ENCODE data around the gene COX7A2.

The COX7A2 gene

GRCh38 chr6:75268121-75268987 lies 24.8 kb upstream of the COX7A2 start:
- DNase-seq (ENCODE audit: low read depth in 2 of 2), result no peak

- no peak for DNase-seq (ENCODE audit: low read depth in 2 of 2)
Observed at GRCh38 chr6:75267461-75267860, 23.9 kb upstream of the COX7A2 start.

DNA sequence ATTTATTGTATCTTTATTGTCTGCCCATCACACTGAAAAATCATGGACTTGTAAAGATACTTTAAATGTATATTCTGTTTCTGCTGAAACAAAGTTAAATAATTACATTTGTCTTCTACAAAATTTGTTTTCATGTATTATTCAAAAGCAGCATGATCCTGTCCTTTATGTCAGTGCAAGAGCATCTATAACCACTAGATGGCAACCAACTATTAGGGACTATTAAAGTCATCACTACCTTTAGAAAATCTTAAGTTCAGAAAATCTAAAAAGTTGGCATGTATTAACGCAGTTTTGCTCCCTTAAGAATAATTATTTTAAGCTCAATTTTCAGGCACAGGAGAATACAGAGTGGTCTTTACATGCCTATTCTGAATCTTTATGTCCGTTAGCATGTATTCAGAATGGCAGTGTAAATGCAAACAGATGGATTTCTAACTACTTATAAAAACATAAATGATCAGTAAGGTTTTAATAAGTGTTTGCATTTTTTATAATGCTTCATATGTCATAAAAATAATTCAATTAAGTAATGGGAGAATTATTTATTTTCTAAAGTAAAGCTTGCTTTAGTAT lies 23.2 kb upstream of the COX7A2 start:
- no peak for DNase-seq (ENCODE audit: low read depth in 2 of 2)

- DNase-seq (ENCODE audit: low read depth in 2 of 2), result no peak
Observed at GRCh38 chr6:75263401-75263750, 19.8 kb upstream of the COX7A2 start.

- DNase-seq (ENCODE audit: low read depth in 2 of 2), result no peak
Observed at GRCh38 chr6:75262716-75263400, 19.3 kb upstream of the COX7A2 start.

- no peak for DNase-seq (ENCODE audit: low read depth in 2 of 2)
Observed at GRCh38 chr6:75261299-75261698, 17.7 kb upstream of the COX7A2 start.

GRCh38 chr6:75257343-75258087 lies 13.9 kb upstream of the COX7A2 start:
- DNase-seq (ENCODE audit: low read depth in 2 of 2), result no peak

GRCh38 chr6:75250552-75250951 lies 7.0 kb upstream of the COX7A2 start:
- DNase-seq (ENCODE audit: low read depth in 2 of 2), result no peak

DNA sequence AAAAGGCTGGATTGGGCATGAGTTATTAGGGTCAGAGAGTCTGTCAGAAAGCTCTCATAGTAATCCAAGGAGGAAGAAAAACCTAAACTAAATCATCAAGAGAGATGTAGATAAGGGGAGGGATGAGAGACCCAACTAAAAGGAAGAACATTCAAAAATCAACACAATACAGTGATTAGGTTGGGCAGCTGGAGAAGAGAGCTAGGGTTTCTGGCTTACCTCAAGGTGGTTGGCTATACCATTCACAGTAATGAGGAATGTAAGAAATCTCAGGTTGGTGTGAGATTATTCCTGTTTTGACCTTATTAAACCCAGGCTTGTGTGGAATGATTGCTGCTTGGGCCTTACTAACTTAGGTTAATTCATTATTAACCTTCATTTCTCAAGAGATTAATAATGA lies 6.2 kb upstream of the COX7A2 start:
- DNase-seq (ENCODE audit: low read depth in 2 of 2), result no peak

DNA sequence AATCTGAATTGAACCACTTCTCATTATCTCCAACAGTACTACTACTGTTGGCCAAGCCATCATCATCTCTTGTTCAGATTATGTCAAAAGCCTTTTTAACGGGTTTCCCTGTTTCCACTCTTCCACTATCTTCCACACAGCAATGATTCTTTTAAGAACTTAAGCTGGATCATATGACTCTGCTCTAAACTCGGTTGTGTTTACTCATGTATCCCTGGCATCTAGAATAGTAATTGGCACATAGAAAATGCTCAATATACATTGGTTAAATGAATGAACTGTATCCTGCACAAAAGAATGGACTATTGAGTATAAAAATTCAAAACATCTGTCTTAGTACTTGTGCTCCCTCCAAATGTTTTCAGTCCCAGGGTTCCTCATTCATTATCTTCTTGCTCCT lies 2.8 kb upstream of the COX7A2 start:
- no peak for DNase-seq (ENCODE audit: low read depth in 2 of 2)

DNA sequence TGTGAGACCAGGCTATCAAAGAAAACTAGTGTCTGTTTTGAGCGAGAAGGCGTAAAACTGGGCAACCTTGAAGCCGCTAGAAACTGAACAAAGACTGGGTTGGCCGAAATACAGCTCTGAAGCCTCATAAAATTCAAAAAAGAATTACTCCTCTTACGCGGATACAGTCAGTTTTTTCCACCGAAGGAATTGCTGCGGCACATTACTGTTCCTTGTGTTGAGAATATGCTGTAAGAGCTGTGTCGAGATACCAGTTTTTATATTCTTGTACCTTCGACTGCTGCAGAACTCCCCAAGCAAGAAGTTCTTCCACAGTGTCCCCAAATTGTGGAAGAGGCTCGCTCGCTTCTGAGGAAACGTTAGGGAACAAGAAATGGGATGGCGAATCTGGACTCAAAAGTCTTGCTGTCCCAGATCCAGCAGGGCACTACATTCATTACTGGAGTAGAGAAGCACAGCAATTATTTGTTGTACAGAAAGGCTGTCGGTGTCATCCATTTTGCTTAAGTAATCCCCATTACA lies 523 bp upstream of the COX7A2 start:
- DNase-seq (ENCODE audit: low read depth in 2 of 2), result no peak

- no peak for DNase-seq (ENCODE audit: low read depth in 2 of 2)
Observed at GRCh38 chr6:75236630-75237029, 7.0 kb downstream of the COX7A2 start.

GRCh38 chr6:75235271-75235670 lies 8.3 kb downstream of the COX7A2 start:
- DNase-seq (ENCODE audit: low read depth in 2 of 2), result no peak

DNA sequence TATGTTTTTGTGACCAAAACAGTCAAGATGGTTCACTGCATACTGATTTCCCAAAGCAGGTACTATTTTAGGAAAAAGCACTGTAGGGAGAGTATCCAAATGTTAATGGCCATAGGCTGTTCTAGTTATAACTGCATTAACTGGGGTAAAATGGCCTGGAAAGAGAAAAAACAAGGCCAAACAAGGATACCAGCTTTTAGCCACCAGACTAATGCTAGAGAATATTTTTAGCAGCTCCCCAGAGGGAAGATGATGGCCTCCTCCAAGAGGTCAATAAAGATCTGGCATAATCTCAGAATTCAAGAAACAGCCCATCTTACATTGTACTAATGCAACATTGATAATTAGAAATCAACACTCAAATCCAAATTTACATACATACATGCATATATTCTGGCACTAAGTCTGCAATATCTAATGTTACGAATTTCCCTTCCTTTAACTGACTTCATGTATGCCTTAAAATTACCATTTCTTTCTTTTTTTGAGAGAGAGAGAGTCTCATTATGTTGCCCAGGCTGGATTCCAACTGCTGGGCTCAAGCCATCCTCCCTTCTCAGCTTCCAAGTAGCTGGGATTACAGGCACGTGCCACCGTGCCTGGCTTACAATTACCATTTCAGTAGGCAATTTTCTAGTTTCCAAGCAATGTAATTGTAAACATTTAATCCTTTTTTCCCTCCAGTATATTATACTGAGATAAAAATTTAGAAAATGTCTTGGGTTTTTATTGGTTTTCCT lies 9.3 kb downstream of the COX7A2 start:
- no peak for DNase-seq (ENCODE audit: low read depth in 2 of 2)

- no peak for DNase-seq (ENCODE audit: low read depth in 2 of 2)
Observed at GRCh38 chr6:75233092-75233615, 10.4 kb downstream of the COX7A2 start.

DNA sequence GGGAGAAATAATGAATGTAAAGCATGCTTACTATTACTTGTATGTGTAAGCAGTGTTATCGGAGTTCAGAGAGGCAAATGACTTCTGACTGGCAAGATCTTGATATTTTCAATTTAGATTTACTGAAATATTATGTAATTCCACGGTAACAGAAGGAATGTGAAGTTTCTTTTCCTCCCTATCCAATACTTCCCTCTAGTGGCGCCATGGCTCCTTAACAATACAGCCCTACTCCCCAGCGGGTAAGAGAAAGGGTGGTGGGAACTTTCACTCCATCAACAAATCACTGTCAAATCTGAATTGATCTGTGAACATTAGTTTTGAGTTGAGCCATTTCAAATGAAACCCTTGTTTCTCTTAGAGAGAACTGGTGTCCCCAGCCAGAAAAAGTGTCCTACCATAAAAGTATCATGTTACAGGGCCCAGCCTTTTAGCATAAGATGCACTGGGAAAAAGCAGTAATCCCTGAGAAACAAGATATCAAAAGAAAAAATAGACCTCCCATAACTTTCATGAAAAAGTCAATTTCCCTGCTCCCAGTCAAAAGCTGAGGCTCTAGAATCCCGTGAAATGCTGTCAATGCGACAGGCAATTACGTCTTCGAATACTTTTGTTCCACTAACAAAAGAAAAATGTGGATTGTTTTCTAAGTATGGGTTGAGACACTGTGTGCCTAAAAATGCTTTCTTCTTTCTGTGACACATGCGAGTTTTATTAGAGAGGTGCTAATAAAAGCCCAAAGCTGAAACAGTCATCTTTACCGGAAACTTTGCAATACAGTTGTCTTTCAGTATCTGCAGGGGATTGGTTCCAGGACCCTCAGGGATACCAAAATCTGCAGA lies 12.9 kb downstream of the COX7A2 start:
- DNase-seq (ENCODE audit: low read depth in 2 of 2), result no peak

- no peak for DNase-seq (ENCODE audit: low read depth in 2 of 2)
Observed at GRCh38 chr6:75224303-75224926, 19.2 kb downstream of the COX7A2 start.

DNA sequence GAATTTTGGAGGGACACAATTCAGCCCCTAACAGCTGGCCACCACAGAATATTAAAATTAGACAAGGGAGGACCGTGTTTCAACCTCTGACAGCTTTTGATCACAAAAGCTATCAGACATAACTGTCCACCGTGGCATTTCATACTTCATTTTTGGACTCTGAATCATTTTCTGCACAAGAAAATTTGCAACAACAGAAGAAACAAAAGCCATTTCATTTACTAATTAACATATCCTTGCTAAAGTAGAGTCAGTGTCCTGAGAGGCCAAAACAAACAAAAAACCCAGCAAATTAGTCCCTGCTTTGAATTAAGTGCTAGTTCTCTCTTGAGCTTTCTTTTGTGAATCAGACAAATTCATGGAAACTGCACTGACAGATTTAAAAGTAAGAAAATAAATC lies 20.2 kb downstream of the COX7A2 start:
- DNase-seq (ENCODE audit: low read depth in 2 of 2), result no peak

DNA sequence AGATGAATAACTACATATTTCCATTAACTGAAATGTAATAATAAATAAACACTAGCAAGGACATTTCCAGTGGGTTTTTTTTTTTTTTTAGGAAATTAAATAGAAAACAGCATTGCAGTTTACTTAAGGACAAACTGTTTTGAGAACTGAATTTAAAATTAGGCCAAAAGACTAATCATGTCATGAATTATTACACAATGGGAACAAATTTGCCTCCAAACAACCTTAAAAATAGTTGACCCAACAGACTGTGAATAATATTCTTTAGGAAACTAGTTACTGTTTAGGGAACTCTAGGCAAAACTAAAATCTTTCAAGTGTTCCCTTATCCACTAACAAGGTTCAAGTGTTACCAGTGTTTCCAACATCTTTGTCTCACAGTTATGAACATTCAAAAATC lies 21.3 kb downstream of the COX7A2 start:
- no peak for DNase-seq (ENCODE audit: low read depth in 2 of 2)

DNA sequence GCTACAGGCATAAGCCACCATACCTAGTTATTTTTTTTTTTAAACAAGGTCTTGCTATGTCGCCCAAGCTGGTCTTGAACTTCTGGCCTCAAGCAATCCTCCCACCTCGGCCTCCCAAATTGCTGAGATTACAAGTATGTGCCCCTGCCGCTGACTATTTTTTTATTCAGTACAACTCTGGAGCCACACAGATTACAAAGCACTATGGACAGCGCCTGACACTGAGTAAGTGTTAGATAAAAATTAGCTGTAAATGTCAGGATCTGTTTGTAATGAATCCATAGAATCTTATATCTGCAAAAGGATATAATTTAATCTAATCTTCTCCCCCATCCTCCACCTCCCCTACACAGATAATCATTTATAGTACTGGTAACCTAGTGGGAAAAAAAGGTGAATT lies 22.5 kb downstream of the COX7A2 start:
- no peak for DNase-seq (ENCODE audit: low read depth in 2 of 2)

All from stimulated activated CD4-positive, alpha-beta T cell treated with anti-CD3 and anti-CD28 coated beads, Interleukin-1b, Interleukin-23, amount 100 ng/mL, for 4 hours (primary cell).